ENCODE data around the gene PFDN1. TPM values are rescaled to one million over a fixed set of nuclear protein-coding genes. Genes with fewer than 3 reads are reported as not detected.

Gene PFDN1
- total RNA-seq, 2 experiments from 2014 or later: 47.7 to 48.3 TPM

DNA sequence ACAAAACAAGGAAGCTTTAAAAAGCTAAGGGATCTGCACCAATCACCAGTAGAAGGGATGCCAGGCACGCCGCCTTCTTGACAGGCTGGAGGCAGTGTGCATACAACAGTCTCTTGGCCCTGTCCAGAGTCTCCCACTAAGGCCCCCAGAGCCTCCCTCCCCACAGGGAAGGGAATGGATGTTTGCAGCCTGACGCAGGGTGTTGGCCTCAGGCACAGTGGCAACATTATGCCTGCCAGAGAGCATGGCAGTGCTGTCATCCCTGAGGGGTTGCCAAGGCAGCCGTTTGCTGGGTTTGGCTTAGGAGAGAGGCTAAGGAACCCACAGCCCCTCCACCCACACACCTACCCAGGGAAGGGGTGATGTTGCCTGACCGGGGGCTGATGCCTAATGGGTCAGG is 38.7 kb upstream of the PFDN1 start:
- POLR2A ChIA-PET: interaction anchor here (0.7 kb wide), 1 partner anchor 99 kb away, joined by 3 read pairs; no protein-coding TSS in a partner anchor
- Mint-ChIP-seq H3K9me3 (no peaks in the 10 kb centered on the region), H3K27ac (peak overlapping the region; percentile 95), H3K36me3 (peaks cover 49% of the 10 kb centered on the region), H3K4me1 (peaks cover 65% of the 10 kb centered on the region), H3K27me3 (no peaks in the 10 kb centered on the region), H3K4me3 (peak overlapping the region; percentile 95)
- ATAC-seq (ENCODE audit: low read depth) (no peak), DNase-seq (no peak)

GRCh38 chr5:140340605-140341121 is 37.8 kb upstream of the PFDN1 start:
- no peak for ATAC-seq (ENCODE audit: low read depth)
- Mint-ChIP-seq H3K4me3 (peak overlapping the region; percentile 95), H3K4me1 (peaks cover 73% of the 10 kb centered on the region), H3K27ac (peak overlapping the region; percentile 82), H3K36me3 (peaks cover 57% of the 10 kb centered on the region), H3K27me3 (no peaks in the 10 kb centered on the region), H3K9me3 (no peaks in the 10 kb centered on the region)
- DNase-seq: no peak
- POLR2A ChIA-PET: interaction anchor here (0.7 kb wide), 1 partner anchor 98 kb away, joined by 3 read pairs; no protein-coding TSS in a partner anchor

- Mint-ChIP-seq H3K9me3 (no peaks in the 10 kb centered on the region), H3K36me3 (peaks cover 62% of the 10 kb centered on the region), H3K4me1 (peaks cover 71% of the 10 kb centered on the region), H3K27me3 (no peaks in the 10 kb centered on the region), H3K27ac (peak overlapping the region; percentile 61), H3K4me3 (peak overlapping the region; percentile 35)
- ATAC-seq (ENCODE audit: low read depth) (no peak), DNase-seq (no peak)
- POLR2A ChIA-PET: no interaction called here
Observed at GRCh38 chr5:140339636-140340035, 36.7 kb upstream of the PFDN1 start.

DNA sequence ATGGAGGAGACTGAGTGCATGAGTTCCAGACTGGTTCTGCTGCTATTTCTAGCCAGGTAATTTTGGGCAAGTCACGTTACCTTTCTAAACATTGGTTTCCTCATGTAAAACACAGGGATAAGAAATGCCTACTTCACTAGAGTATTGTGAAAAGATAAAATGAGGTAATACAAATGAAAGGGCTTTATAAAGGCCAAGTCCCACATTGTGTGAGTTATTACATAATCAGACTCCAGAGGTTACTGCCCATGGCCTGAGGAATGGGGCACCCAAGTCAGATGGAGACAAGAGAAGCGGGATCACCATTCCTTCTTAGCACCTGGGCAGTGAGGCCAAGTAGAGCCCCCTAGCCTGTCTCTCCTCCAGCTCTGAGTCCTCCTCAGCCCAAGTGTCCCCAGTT is 36.0 kb upstream of the PFDN1 start:
- no peak for ATAC-seq (ENCODE audit: low read depth)
- POLR2A ChIA-PET: no interaction called here
- no peaks in the 10 kb centered on the region for H3K27me3 Mint-ChIP-seq
- peak overlapping the region; percentile 54 for H3K27ac Mint-ChIP-seq
- H3K9me3 Mint-ChIP-seq: no peaks in the 10 kb centered on the region
- no peak for DNase-seq
- peaks cover 66% of the 10 kb centered on the region for H3K4me1 Mint-ChIP-seq
- no peak overlapping the region for H3K4me3 Mint-ChIP-seq
- H3K36me3 Mint-ChIP-seq: peaks cover 62% of the 10 kb centered on the region

DNA sequence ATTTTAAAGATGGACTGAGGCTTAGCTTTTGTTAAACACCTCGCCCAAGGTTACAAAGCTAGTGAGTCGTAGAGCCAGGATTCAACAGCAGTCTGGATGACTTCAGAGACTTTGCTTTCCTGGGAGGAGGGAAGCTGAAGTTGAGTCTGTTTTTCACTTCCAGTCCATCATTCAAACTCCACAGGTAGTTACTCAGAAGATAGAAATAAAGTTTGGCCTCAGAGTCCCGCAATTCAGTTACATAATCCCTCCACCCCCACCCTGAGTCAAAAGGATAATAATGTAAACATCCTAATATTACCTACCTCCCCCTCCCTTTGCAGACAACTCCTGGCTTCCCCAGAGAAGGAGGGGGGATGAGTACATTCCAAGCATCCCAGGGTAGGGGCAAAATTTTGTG is 35.4 kb upstream of the PFDN1 start:
- H3K4me1 Mint-ChIP-seq: peaks cover 63% of the 10 kb centered on the region

GRCh38 chr5:140337880-140338279 is 35.0 kb upstream of the PFDN1 start:
- H3K4me1 Mint-ChIP-seq: peaks cover 61% of the 10 kb centered on the region
- H3K4me3 Mint-ChIP-seq: no peak overlapping the region
- H3K9me3 Mint-ChIP-seq: no peaks in the 10 kb centered on the region
- H3K27ac Mint-ChIP-seq: peak overlapping the region; percentile 45
- DNase-seq: no peak
- POLR2A ChIA-PET: interaction anchor here (1.5 kb wide), 1 partner anchor 35 kb away, joined by 6 read pairs; the partner anchor contains the start of gene PFDN1
- peaks cover 66% of the 10 kb centered on the region for H3K36me3 Mint-ChIP-seq
- ATAC-seq (ENCODE audit: low read depth): no peak
- no peaks in the 10 kb centered on the region for H3K27me3 Mint-ChIP-seq

More for the DNA sequence above, 35.4 kb upstream of the PFDN1 start:
- no peak for DNase-seq
- Mint-ChIP-seq H3K27me3 (no peaks in the 10 kb centered on the region), H3K27ac (no peak overlapping the region), H3K36me3 (peaks cover 62% of the 10 kb centered on the region), H3K4me3 (no peak overlapping the region), H3K9me3 (no peaks in the 10 kb centered on the region)
- ATAC-seq (ENCODE audit: low read depth): no peak
- POLR2A ChIA-PET: no interaction called here

DNA sequence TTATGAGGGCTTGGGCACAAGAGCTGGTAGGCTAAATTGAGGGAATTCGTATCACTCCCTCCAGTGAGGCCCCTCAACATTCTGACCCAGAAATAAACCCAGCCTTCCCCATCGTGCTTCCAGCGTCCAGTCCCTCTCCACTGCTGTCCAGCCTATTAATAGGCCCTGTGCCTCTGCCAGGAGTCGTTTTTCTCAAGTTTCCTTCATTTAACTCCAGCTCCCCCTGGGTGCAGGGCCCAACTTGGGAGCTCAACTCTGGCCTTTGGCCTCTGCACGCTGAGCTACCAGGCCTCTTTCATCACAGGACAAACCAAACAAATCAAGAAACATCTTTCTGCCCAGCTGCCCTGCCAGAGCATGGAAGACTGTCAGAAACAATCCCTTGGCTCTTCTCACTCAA is 33.5 kb upstream of the PFDN1 start:
- Mint-ChIP-seq H3K27ac (peak overlapping the region; percentile 51), H3K36me3 (peaks cover 63% of the 10 kb centered on the region), H3K9me3 (no peaks in the 10 kb centered on the region), H3K27me3 (no peaks in the 10 kb centered on the region), H3K4me1 (peaks cover 46% of the 10 kb centered on the region), H3K4me3 (no peak overlapping the region)
- ATAC-seq (ENCODE audit: low read depth) (no peak), DNase-seq (no peak)
- POLR2A ChIA-PET: interaction anchor here (0.5 to 1.5 kb wide), 5 partner anchors 9 to 306 kb away, joined by 3 to 6 read pairs (median 3); partner anchors contain the start of gene PFDN1

DNA sequence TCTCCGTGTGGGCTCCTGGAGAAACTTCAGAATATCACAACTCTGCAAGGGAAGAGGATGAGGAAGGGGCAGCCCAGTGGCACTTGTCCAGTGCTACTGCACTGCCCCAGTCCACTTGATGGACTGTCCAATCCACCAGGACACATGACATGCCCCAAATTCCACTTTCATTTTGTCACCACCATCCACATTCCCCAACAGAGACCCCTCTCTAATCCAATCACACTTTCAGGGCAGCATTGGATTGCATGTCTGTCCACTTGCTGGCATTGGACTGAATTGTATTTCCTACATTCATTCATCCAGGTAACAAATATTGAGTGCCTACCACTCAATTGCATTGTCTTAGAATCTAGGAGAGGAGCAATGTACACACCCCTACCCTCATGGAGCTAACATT is 28.7 kb upstream of the PFDN1 start:
- no peak overlapping the region for H3K27ac Mint-ChIP-seq
- H3K9me3 Mint-ChIP-seq: no peaks in the 10 kb centered on the region
- POLR2A ChIA-PET: no interaction called here
- H3K36me3 Mint-ChIP-seq: peaks cover 36% of the 10 kb centered on the region
- ATAC-seq (ENCODE audit: low read depth) (no peak), DNase-seq (no peak)
- H3K27me3 Mint-ChIP-seq: peaks cover 6% of the 10 kb centered on the region
- H3K4me1 Mint-ChIP-seq: peaks cover 19% of the 10 kb centered on the region
- H3K4me3 Mint-ChIP-seq: no peak overlapping the region

GRCh38 chr5:140329739-140330481 is 27.0 kb upstream of the PFDN1 start:
- Mint-ChIP-seq H3K36me3 (peaks cover 23% of the 10 kb centered on the region), H3K9me3 (no peaks in the 10 kb centered on the region), H3K4me3 (no peak overlapping the region), H3K4me1 (peaks cover 7% of the 10 kb centered on the region), H3K27me3 (peaks cover 9% of the 10 kb centered on the region), H3K27ac (no peak overlapping the region)
- DNase-seq (no peak), ATAC-seq (ENCODE audit: low read depth) (no peak)
- POLR2A ChIA-PET: interaction anchor here (0.6 kb wide), 1 partner anchor 228 kb away, joined by 4 read pairs; no protein-coding TSS in a partner anchor

- POLR2A ChIA-PET: no interaction called here
- Mint-ChIP-seq H3K4me1 (peaks cover 2% of the 10 kb centered on the region), H3K36me3 (peaks cover 11% of the 10 kb centered on the region), H3K4me3 (no peak overlapping the region), H3K9me3 (no peaks in the 10 kb centered on the region), H3K27me3 (peaks cover 9% of the 10 kb centered on the region), H3K27ac (no peak overlapping the region)
- ATAC-seq (ENCODE audit: low read depth) (no peak), DNase-seq (no peak)
Observed at GRCh38 chr5:140328036-140328764, 25.3 kb upstream of the PFDN1 start.

GRCh38 chr5:140327589-140327988 is 24.7 kb upstream of the PFDN1 start:
- DNase-seq: no peak
- no peak for ATAC-seq (ENCODE audit: low read depth)
- H3K4me1 Mint-ChIP-seq: no peaks in the 10 kb centered on the region
- peaks cover 9% of the 10 kb centered on the region for H3K27me3 Mint-ChIP-seq
- peaks cover 7% of the 10 kb centered on the region for H3K36me3 Mint-ChIP-seq
- H3K4me3 Mint-ChIP-seq: no peak overlapping the region
- no peaks in the 10 kb centered on the region for H3K9me3 Mint-ChIP-seq
- no peak overlapping the region for H3K27ac Mint-ChIP-seq
- POLR2A ChIA-PET: no interaction called here

DNA sequence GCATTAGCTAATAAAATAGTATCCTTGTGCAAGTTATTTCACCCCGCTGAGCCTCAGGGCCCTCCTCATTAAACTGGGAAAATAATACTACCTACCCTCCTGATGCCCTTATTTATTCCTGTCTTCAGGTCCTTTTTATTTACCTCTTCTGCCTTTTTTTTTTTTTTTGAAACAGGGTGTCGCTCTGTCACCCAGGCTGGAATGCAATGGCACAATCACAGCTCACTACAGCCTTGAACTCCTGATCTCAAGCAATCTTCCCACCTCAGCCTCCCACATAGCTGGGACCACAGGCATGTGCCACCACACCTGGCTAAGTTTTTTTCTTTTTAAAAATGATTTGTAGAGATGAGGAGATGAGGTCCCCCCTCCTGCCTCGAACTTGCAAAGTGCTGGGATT is 22.6 kb upstream of the PFDN1 start:
- no peak overlapping the region for H3K27ac Mint-ChIP-seq
- H3K36me3 Mint-ChIP-seq: peaks cover 1% of the 10 kb centered on the region
- no peak for ATAC-seq (ENCODE audit: low read depth)
- no peak overlapping the region for H3K4me3 Mint-ChIP-seq
- H3K9me3 Mint-ChIP-seq: peaks cover 2% of the 10 kb centered on the region
- POLR2A ChIA-PET: no interaction called here
- H3K27me3 Mint-ChIP-seq: peaks cover 9% of the 10 kb centered on the region
- H3K4me1 Mint-ChIP-seq: peaks cover 3% of the 10 kb centered on the region
- no peak for DNase-seq

DNA sequence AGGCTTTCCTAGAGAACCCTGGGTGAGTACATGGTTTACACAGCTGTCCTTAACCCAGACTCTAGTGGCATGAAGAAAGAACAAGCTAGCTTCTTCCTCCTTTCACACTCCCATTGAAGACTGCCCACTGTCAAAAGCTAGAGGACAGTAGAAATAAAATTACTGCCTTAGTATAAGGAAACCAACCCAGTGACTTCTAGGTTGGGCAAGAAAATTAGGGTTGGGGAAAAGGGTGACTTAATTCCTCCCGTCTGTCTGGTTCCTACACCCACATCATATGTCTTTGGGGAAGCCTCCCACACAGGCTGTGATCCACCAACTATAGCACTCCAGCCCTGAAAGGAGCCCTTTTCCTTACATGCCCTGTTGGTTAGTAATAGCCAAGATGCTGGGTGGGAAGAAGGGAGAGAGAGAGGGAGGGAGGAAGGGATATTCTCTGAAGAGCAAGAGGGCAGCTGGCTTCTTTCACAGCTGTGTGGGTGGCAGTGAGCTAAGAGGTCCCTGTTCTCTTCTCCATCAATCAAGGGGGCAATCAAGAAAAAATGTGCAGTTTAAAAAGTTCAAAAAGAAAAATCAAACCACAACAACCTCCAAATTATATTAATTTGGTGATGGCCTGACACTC is 21.8 kb upstream of the PFDN1 start:
- H3K36me3 Mint-ChIP-seq: peaks cover 1% of the 10 kb centered on the region
- H3K27me3 Mint-ChIP-seq: peaks cover 9% of the 10 kb centered on the region
- peaks cover 5% of the 10 kb centered on the region for H3K4me1 Mint-ChIP-seq
- no peak overlapping the region for H3K27ac Mint-ChIP-seq
- peaks cover 2% of the 10 kb centered on the region for H3K9me3 Mint-ChIP-seq
- ATAC-seq (ENCODE audit: low read depth) (no peak), DNase-seq (no peak)
- no peak overlapping the region for H3K4me3 Mint-ChIP-seq
- POLR2A ChIA-PET: no interaction called here
